Measurements from ENCODE around the gene TANGO2. TPM values are rescaled to one million over a fixed set of nuclear protein-coding genes. Genes with fewer than 3 reads are reported as not detected.

The TANGO2 gene
- total and polyA plus RNA-seq, 2 of the 8 experiments (the other 6 are each of a cell fraction or from before 2014, with no cell fraction given) = 10.1 to 18.4 TPM

GRCh38 chr22:20053407-20054033 lies 32.6 kb downstream of the TANGO2 start (continued):
- TF ChIP-seq KDM1A (IDR thresholded peaks at IDR 0.05; ENCODE audit: borderline replicate concordance, low read length) (no peak), HDAC2 (IDR thresholded peaks at IDR 0.05; ENCODE audit: borderline replicate concordance in 1 of 2, low read depth in 2 of 2, low read length in 2 of 2) (no peak), ZNF274 (IDR thresholded peaks at IDR 0.05; ENCODE audit: borderline replicate concordance, extremely low read depth, low read length) (no peak), CHD1 (IDR thresholded peaks at IDR 0.05; ENCODE audit: low read depth, low read length) (no peak)

Data from H1 (cell line).